SK-N-MC (cell line): Measurements from ENCODE around the gene HERC2.
"Not testable (repeated sequence)": the region's sequence is repeated elsewhere in the genome, so short reads cannot be mapped to it uniquely, and the experiment has no call there.

Experiments
- DNase-seq: peaks from one replicate; pipeline ENCODE4 v3.0.0-alpha.2; 2011; ENCODE audit warnings: low read depth, low spot score
- H3K27ac ChIP-seq: fragments of 200-600 bp; sonication (generic); 2 replicates; pipeline ENCODE4 v1.5.1; 2016; ENCODE audit warnings: mixed run types
- H3K36me3 ChIP-seq: fragments of 200-600 bp; sonication (generic); 2 replicates; pipeline ENCODE4 v1.6.1; 2017; ENCODE audit warnings: antibody characterized with exemption, low read length, mixed read lengths; ENCODE audit not compliant: insufficient read depth
- H3K4me3 ChIP-seq: fragments of 200-600 bp; sonication (generic); 2 replicates; pipeline ENCODE4 v1.5.1; 2016
- H3K9ac ChIP-seq: fragments of 200-600 bp; sonication (generic); 2 replicates; pipeline ENCODE4 v1.8.0; 2017; ENCODE audit warnings: mixed run types, mixed read lengths; ENCODE audit not compliant: insufficient read length
- H3K9me3 ChIP-seq: fragments of 200-600 bp; sonication (generic); 2 replicates; pipeline ENCODE4 v1.6.1; 2017; ENCODE audit warnings: low read depth, mild to moderate bottlenecking, antibody characterized with exemption, low read length, moderate library complexity, mixed read lengths
- EZH2 ChIP-seq: fragments of 200-600 bp; sonication (generic); IDR thresholded peaks from one replicate; pipeline ENCODE4 v1.6.1; 2017; ENCODE audit warnings: antibody characterized with exemption
- FOXP2 ChIP-seq: optimal IDR thresholded peaks from 2 replicates; pipeline ENCODE3; 2011; ENCODE audit warnings: mild to moderate bottlenecking, moderate library complexity; ENCODE audit not compliant: insufficient read depth; ENCODE audit errors: extremely low read length, control extremely low read depth
- POLR2AphosphoS5 ChIP-seq: IDR thresholded peaks from 2 replicates; pipeline ENCODE4 v1.6.1; 2012; ENCODE audit warnings: mild to moderate bottlenecking, low read depth, low read length, borderline replicate concordance

Gene HERC2

DNA sequence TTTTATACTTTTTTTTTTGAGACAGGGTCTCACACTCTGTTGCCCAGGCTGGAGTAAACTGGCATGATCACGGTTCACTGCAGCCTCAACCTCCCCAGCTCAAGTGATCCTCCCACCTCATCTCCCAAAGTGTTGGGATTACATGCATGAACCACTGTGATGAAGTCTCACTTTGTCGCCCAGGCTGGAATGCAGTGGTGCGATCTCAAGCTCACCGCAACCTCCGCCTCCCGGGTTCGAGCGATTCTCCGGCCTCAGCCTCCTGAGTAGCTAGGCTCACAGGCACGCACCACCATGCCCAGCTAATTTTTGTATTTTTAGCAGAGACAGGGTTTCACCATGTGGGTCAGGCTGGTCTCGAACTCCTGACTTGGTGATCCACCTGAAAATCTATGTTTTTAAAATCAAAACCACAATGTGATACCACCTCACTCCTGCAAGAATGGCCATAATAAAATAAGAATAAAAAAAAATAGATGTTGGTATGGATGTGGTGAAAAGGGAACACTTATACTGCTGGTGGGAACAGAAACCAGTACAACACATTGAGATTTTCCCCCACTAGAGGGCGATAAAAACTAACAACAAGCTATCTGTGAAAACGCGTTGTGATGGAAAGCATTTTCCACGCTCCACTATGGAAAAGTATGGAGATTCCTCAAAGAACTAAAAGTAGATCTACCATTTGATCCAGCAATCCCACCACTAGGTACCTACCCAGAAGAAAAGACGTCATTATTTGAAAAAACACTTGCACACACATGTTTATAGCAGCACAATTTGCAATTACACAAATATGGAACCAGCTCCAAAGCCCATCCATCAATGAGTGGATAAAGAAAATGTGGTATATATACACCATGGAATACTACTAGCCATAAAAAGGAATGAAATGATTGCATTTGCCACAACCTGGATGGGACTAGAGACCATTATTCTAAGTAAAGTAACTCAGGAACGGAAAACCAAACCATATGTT lies 196.0 kb downstream of the HERC2 start:
- Histone ChIP-seq H3K36me3 (peaks cover 18% of the 10 kb centered on the region; the same call in 1 of the 2 replicates), H3K9me3 (no peaks in the 10 kb centered on the region), H3K9ac (no peak overlapping the region), H3K27ac (no peak overlapping the region), H3K4me3 (no peak overlapping the region)
- no peak for DNase-seq
- TF ChIP-seq POLR2AphosphoS5, result no peak
- no peak for TF ChIP-seq EZH2
- no peak for TF ChIP-seq FOXP2

DNA sequence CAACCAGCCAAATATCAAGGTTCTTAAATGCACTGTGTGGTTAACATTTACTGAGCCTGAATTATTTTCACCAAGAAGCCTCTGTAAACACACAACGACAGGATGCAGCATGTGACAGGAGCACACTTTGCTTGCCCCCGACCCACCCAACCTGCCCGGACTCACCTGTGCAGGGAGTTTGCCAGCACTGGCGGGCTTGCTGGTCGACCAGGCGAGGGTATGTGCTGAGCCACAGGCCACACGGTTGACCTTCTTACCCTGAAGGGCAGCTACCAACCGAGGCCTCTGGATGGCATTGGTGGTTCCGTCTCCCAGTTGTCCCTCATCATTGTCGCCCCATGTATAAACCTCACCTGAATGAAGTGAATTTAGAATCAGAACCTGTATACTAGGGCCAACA lies 197.1 kb downstream of the HERC2 start:
- no peak overlapping the region for H3K4me3 ChIP-seq
- no peak overlapping the region for H3K9ac ChIP-seq
- no peak overlapping the region for H3K27ac ChIP-seq
- no peak for TF ChIP-seq EZH2
- TF ChIP-seq POLR2AphosphoS5, result no peak
- TF ChIP-seq FOXP2, result no peak
- H3K36me3 ChIP-seq, result peaks cover 24% of the 10 kb centered on the region
- H3K9me3 ChIP-seq, result no peaks in the 10 kb centered on the region
- no peak for DNase-seq

- TF ChIP-seq POLR2AphosphoS5 (no peak), FOXP2 (no peak), EZH2 (no peak)
- no peak for DNase-seq
- Histone ChIP-seq H3K4me3 (no peak overlapping the region), H3K27ac (no peak overlapping the region), H3K9ac (no peak overlapping the region), H3K36me3 (peaks cover 25% of the 10 kb centered on the region), H3K9me3 (no peaks in the 10 kb centered on the region)
Measured at GRCh38 chr15:28123408-28124023, 198.5 kb downstream of the HERC2 start.

- Histone ChIP-seq H3K9me3 (no peaks in the 10 kb centered on the region), H3K4me3 (no peak overlapping the region), H3K27ac (no peak overlapping the region), H3K36me3 (peaks cover 25% of the 10 kb centered on the region), H3K9ac (no peak overlapping the region)
- no peak for TF ChIP-seq FOXP2
- no peak for TF ChIP-seq EZH2
- DNase-seq, result no peak
Measured at GRCh38 chr15:28122038-28122949, 199.7 kb downstream of the HERC2 start.

GRCh38 chr15:28121577-28121976 lies 200.4 kb downstream of the HERC2 start:
- not testable (repeated sequence) for H3K4me3 ChIP-seq, H3K9ac ChIP-seq, H3K27ac ChIP-seq, DNase-seq, H3K9me3 ChIP-seq
- H3K36me3 ChIP-seq, result peaks cover 25% of the 10 kb centered on the region

- H3K27ac ChIP-seq, result no peak overlapping the region
- no peak overlapping the region for H3K4me3 ChIP-seq
- no peak for DNase-seq
- H3K36me3 ChIP-seq, result peaks cover 25% of the 10 kb centered on the region
- TF ChIP-seq EZH2 (no peak), POLR2AphosphoS5 (no peak), FOXP2 (no peak)
- no peak overlapping the region for H3K9ac ChIP-seq
- H3K9me3 ChIP-seq, result no peaks in the 10 kb centered on the region
Measured at GRCh38 chr15:28120359-28120640, 201.7 kb downstream of the HERC2 start.

- H3K36me3 ChIP-seq, result peaks cover 32% of the 10 kb centered on the region
- no peak for DNase-seq
- TF ChIP-seq FOXP2 (no peak), POLR2AphosphoS5 (no peak), EZH2 (no peak)
- H3K27ac ChIP-seq, result no peak overlapping the region
- H3K4me3 ChIP-seq, result no peak overlapping the region
- no peaks in the 10 kb centered on the region for H3K9me3 ChIP-seq
- H3K9ac ChIP-seq, result no peak overlapping the region
Measured at GRCh38 chr15:28118531-28118930, 203.4 kb downstream of the HERC2 start.

GRCh38 chr15:28118083-28118482 lies 203.9 kb downstream of the HERC2 start:
- no peak for DNase-seq
- Histone ChIP-seq H3K9me3 (no peaks in the 10 kb centered on the region), H3K4me3 (no peak overlapping the region), H3K36me3 (peaks cover 32% of the 10 kb centered on the region), H3K9ac (no peak overlapping the region), H3K27ac (no peak overlapping the region)
- no peak for TF ChIP-seq FOXP2
- TF ChIP-seq EZH2, result no peak
- TF ChIP-seq POLR2AphosphoS5, result no peak
